TTC549 (cell line): ENCODE results near the gene XRCC2.

Experiments
- FAIRE-seq: peaks from 2 replicates; lab custom pipeline; 2012; peaks lifted over from hg19 to GRCh38; lab: Jason Lieb, UNC

XRCC2 gene

GRCh38 chr7:152608656-152609055 is 67.3 kb downstream of the XRCC2 start:
- no peak for FAIRE-seq

GRCh38 chr7:152608208-152608607 is 67.7 kb downstream of the XRCC2 start:
- no peak for FAIRE-seq

- no peak for FAIRE-seq
These were observed 68.9 kb downstream of the XRCC2 start for GRCh38 chr7:152607007-152607406.

GRCh38 chr7:152602962-152603361 is 73.0 kb downstream of the XRCC2 start:
- FAIRE-seq = no peak

GRCh38 chr7:152601305-152601798 is 74.6 kb downstream of the XRCC2 start:
- FAIRE-seq = no peak

- no peak for FAIRE-seq
These were observed 75.7 kb downstream of the XRCC2 start for GRCh38 chr7:152600266-152600665.

GRCh38 chr7:152597507-152597906 is 78.4 kb downstream of the XRCC2 start:
- FAIRE-seq = no peak

- no peak for FAIRE-seq
These were observed 79.1 kb downstream of the XRCC2 start for GRCh38 chr7:152596824-152597223.
